GM12878 (cell line): ENCODE measurements around the gene PACS1. TPM values are rescaled to one million over a fixed set of nuclear protein-coding genes. Genes with fewer than 3 reads are reported as not detected.

ENCODE experiments used
- ATF2 ChIP-seq: IDR thresholded peaks from 2 replicates; pipeline ENCODE4 v1.6.1; 2012; ENCODE audit warnings: low read length, inconsistent platforms
- E2F8 ChIP-seq: fragments of 450-650 bp; IDR thresholded peaks from 2 replicates; pipeline ENCODE4 v1.6.1; 2018; ENCODE audit warnings: mild to moderate bottlenecking, low read depth, moderate library complexity; ENCODE audit not compliant: partially characterized antibody
- EP300 ChIP-seq, 2 experiments: fragments of 150-350 bp in 1 of 2; IDR thresholded peaks; 2 replicates each; pipeline ENCODE4 v1.6.1; 2011 to 2012; ENCODE audit warnings: low read depth in 2 of 2, low read length in 2 of 2, borderline replicate concordance in 1 of 2, improper control_type of control experiment in 1 of 2, inconsistent platforms in 1 of 2; ENCODE audit not compliant: control insufficient read depth in 1 of 2
- FOXK2 ChIP-seq: fragments of 450-650 bp; IDR thresholded peaks from 2 replicates; pipeline ENCODE4 v1.6.1; 2017; ENCODE audit warnings: mild to moderate bottlenecking, moderate library complexity
- FOXM1 ChIP-seq: IDR thresholded peaks from 2 replicates; pipeline ENCODE4 v1.6.1; 2012; ENCODE audit warnings: low read depth, mild to moderate bottlenecking, inconsistent platforms, low read length, moderate library complexity
- MAX ChIP-seq: IDR thresholded peaks from 2 replicates; pipeline ENCODE4 v1.6.1; 2012; ENCODE audit warnings: low read depth, low read length, improper control_type of control experiment
- MYC ChIP-seq: IDR thresholded peaks from 2 replicates; pipeline ENCODE4 v1.6.1; 2011; ENCODE audit warnings: mild to moderate bottlenecking, low read length, moderate library complexity, inconsistent platforms; ENCODE audit not compliant: insufficient read depth, insufficient replicate concordance, insufficient read length, severe bottlenecking
- NBN ChIP-seq: fragments of 450-650 bp; IDR thresholded peaks from 2 replicates; pipeline ENCODE4 v1.6.1; 2016
- NFYA ChIP-seq: IDR thresholded peaks from 2 replicates; pipeline ENCODE4 v1.6.1; 2011; ENCODE audit warnings: low read depth, mild to moderate bottlenecking, low read length, improper control_type of control experiment, borderline replicate concordance
- NR2F1 ChIP-seq: fragments of 450-650 bp; conservative IDR thresholded peaks from 2 replicates; pipeline ENCODE4 v1.6.1; 2017; ENCODE audit warnings: mild to moderate bottlenecking
- POLR2AphosphoS2 ChIP-seq: IDR thresholded peaks from 2 replicates; pipeline ENCODE4 v1.6.1; 2011; ENCODE audit warnings: low read depth, mild to moderate bottlenecking, low read length, improper control_type of control experiment, moderate library complexity
- POLR2AphosphoS5 ChIP-seq: IDR thresholded peaks from 2 replicates; pipeline ENCODE4 v1.6.1; 2011; ENCODE audit warnings: mild to moderate bottlenecking, low read length, inconsistent platforms
- RAD51 ChIP-seq: fragments of 450-650 bp; IDR thresholded peaks from 2 replicates; pipeline ENCODE4 v1.6.1; 2016; ENCODE audit warnings: moderate library complexity, mild to moderate bottlenecking, inconsistent platforms
- SMC3 ChIP-seq: IDR thresholded peaks from 2 replicates; pipeline ENCODE4 v1.6.1; 2011; ENCODE audit warnings: low read length, improper control_type of control experiment, borderline replicate concordance
- STAT3 ChIP-seq: IDR thresholded peaks from 2 replicates; pipeline ENCODE4 v1.6.1; 2011; ENCODE audit warnings: low read depth, low read length, improper control_type of control experiment
- ZBTB11 ChIP-seq: fragments of 450-650 bp; formaldehyde crosslinking; IDR thresholded peaks from 2 replicates; pipeline ENCODE4 v1.5.0; 2022; ENCODE audit warnings: mild to moderate bottlenecking, missing genetic modification characterization
- ZNF622 ChIP-seq: fragments of 450-650 bp; IDR thresholded peaks from 2 replicates; pipeline ENCODE4 v1.6.1; 2017; ENCODE audit warnings: mild to moderate bottlenecking, inconsistent platforms
- polyA plus RNA-seq, 11 experiments: library from polyadenylated mRNA; depleted of rRNA in 4 of 11; unstranded in 6 of 11; stranded (reverse) in 5 of 11; fragments of >200 nt; fragmentation: Nextera tagmentation in 4 of 11; fragmentation: Illumina TruSeq in 1 of 11; extraction: Ambion mirVana in 4 of 11; extraction: Trizol in 1 of 11; gene quantifications; 1 replicate in 1 of 11; 2 replicates in 10 of 11; pipeline versions ENCODE4 v1.2.1 to v1.2.3, GENCODE V29; 2011 to 2016; ENCODE audit warnings: inconsistent platforms in 2 of 11, missing spikeins in 2 of 11, low read depth in 1 of 11
- total RNA-seq, 4 experiments: library from RNA; depleted of rRNA in 3 of 4; stranded (reverse); fragments of >200 nt in 3 of 4; fragmentation: Illumina TruSeq in 1 of 4; extraction: Trizol in 1 of 4; gene quantifications; 2 replicates each; pipeline versions ENCODE4 v1.2.1 to v1.2.3, GENCODE V29; 2013 to 2021

PACS1 gene
- total and polyA plus RNA-seq, 10 of the 15 experiments (the other 5 are each of a cell fraction or from before 2014, with no cell fraction given): 1.1 to 74.3 (median 17.9) TPM

- no peak for TF ChIP-seq ZBTB11 (CRISPR knock-in tag)
- TF ChIP-seq POLR2AphosphoS2: 0 out of 2 replicates have a peak, but pooled peaks have one; percentile 49
- peak; percentile 53; the same call in 1 of the 2 replicates for TF ChIP-seq NR2F1
- peak; percentile 40; the same call in 1 of the 2 replicates for TF ChIP-seq FOXM1
- no peak for TF ChIP-seq ZNF622
- no peak for TF ChIP-seq POLR2AphosphoS5
- TF ChIP-seq ATF2: no peak
- no peak; the same call in 1 of the 2 replicates for TF ChIP-seq MAX
- no peak for TF ChIP-seq FOXK2
- TF ChIP-seq MYC: no peak
- no peak for TF ChIP-seq RAD51
- peak; percentile 33 to 45; a peak in 1 of 4 replicates for TF ChIP-seq EP300 (IDR thresholded peaks at IDR 0.05; ENCODE audit: borderline replicate concordance in 1 of 2, control insufficient read depth in 1 of 2, low read depth in 2 of 2, low read length in 2 of 2)
- TF ChIP-seq STAT3: no peak
- TF ChIP-seq NFYA: no peak
- peak; percentile 85 for TF ChIP-seq SMC3
- TF ChIP-seq NBN: 0 out of 2 replicates have a peak, but pooled peaks have one; percentile 30
- TF ChIP-seq E2F8: no peak
Measured at GRCh38 chr11:66282468-66283455, 212.7 kb downstream of the PACS1 start (continued).
